ENCODE results near the gene COG1.

COG1 gene

GRCh38 chr17:73228748-73229236, 35.9 kb downstream of the COG1 start:
- no peak for DNase-seq (ENCODE audit: low spot score)

- no peak for DNase-seq (ENCODE audit: low spot score)
Measured at GRCh38 chr17:73230088-73230487, 37.2 kb downstream of the COG1 start.

GRCh38 chr17:73231395-73231794, 38.5 kb downstream of the COG1 start:
- peak; percentile 68 for DNase-seq (ENCODE audit: low spot score)

- DNase-seq (ENCODE audit: low spot score) = peak; percentile 98
Measured at GRCh38 chr17:73231841-73232586, 39.2 kb downstream of the COG1 start.

- DNase-seq (ENCODE audit: low spot score) = no peak
Measured at GRCh38 chr17:73232587-73233373, 39.9 kb downstream of the COG1 start.

- no peak for DNase-seq (ENCODE audit: low spot score)
Measured at GRCh38 chr17:73234736-73235135, 41.9 kb downstream of the COG1 start.

- no peak for DNase-seq (ENCODE audit: low spot score)
Measured at GRCh38 chr17:73237714-73238113, 44.9 kb downstream of the COG1 start.

GRCh38 chr17:73240561-73240960, 47.7 kb downstream of the COG1 start:
- DNase-seq (ENCODE audit: low spot score) = no peak

- DNase-seq (ENCODE audit: low spot score) = no peak
Measured at GRCh38 chr17:73247726-73248125, 54.9 kb downstream of the COG1 start.

GRCh38 chr17:73248532-73248931, 55.7 kb downstream of the COG1 start:
- no peak for DNase-seq (ENCODE audit: low spot score)

GRCh38 chr17:73249700-73250099, 56.8 kb downstream of the COG1 start:
- DNase-seq (ENCODE audit: low spot score) = no peak

- no peak for DNase-seq (ENCODE audit: low spot score)
Measured at GRCh38 chr17:73250851-73251640, 58.2 kb downstream of the COG1 start.

- DNase-seq (ENCODE audit: low spot score) = no peak
Measured at GRCh38 chr17:73251871-73252270, 59.0 kb downstream of the COG1 start.

GRCh38 chr17:73255671-73256181, 62.9 kb downstream of the COG1 start:
- DNase-seq (ENCODE audit: low spot score) = no peak

GRCh38 chr17:73256220-73256619, 63.4 kb downstream of the COG1 start:
- DNase-seq (ENCODE audit: low spot score) = no peak

- DNase-seq (ENCODE audit: low spot score) = no peak
Measured at GRCh38 chr17:73257516-73257915, 64.7 kb downstream of the COG1 start.
